Articular chondrocyte of knee joint (primary cell): ENCODE data around the gene DIP2A. TPM values are rescaled to one million over a fixed set of nuclear protein-coding genes. Genes with fewer than 3 reads are reported as not detected.

Experiments used
- small RNA-seq: library from RNA; depleted of rRNA; stranded (forward); fragments of <200 nt; gene quantifications from one replicate; pipeline ENCODE3, GENCODE V24; 2012
- total RNA-seq: library from RNA; depleted of rRNA; stranded (reverse); fragments of >200 nt; gene quantifications from 2 replicates; pipeline ENCODE4 v1.2.3, GENCODE V29; 2012

The DIP2A gene, protein sequence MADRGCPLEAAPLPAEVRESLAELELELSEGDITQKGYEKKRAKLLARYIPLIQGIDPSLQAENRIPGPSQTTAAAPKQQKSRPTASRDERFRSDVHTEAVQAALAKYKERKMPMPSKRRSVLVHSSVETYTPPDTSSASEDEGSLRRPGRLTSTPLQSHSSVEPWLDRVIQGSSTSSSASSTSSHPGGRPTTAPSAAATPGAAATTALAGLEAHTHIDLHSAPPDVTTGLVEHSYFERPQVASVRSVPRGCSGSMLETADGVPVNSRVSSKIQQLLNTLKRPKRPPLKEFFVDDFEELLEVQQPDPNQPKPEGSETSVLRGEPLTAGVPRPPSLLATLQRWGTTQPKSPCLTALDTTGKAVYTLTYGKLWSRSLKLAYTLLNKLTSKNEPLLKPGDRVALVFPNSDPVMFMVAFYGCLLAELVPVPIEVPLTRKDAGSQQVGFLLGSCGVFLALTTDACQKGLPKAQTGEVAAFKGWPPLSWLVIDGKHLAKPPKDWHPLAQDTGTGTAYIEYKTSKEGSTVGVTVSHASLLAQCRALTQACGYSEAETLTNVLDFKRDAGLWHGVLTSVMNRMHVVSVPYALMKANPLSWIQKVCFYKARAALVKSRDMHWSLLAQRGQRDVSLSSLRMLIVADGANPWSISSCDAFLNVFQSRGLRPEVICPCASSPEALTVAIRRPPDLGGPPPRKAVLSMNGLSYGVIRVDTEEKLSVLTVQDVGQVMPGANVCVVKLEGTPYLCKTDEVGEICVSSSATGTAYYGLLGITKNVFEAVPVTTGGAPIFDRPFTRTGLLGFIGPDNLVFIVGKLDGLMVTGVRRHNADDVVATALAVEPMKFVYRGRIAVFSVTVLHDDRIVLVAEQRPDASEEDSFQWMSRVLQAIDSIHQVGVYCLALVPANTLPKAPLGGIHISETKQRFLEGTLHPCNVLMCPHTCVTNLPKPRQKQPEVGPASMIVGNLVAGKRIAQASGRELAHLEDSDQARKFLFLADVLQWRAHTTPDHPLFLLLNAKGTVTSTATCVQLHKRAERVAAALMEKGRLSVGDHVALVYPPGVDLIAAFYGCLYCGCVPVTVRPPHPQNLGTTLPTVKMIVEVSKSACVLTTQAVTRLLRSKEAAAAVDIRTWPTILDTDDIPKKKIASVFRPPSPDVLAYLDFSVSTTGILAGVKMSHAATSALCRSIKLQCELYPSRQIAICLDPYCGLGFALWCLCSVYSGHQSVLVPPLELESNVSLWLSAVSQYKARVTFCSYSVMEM (N-terminal part only)
- total RNA-seq: 29.8 and 30.8 TPM in 2 replicates

DNA sequence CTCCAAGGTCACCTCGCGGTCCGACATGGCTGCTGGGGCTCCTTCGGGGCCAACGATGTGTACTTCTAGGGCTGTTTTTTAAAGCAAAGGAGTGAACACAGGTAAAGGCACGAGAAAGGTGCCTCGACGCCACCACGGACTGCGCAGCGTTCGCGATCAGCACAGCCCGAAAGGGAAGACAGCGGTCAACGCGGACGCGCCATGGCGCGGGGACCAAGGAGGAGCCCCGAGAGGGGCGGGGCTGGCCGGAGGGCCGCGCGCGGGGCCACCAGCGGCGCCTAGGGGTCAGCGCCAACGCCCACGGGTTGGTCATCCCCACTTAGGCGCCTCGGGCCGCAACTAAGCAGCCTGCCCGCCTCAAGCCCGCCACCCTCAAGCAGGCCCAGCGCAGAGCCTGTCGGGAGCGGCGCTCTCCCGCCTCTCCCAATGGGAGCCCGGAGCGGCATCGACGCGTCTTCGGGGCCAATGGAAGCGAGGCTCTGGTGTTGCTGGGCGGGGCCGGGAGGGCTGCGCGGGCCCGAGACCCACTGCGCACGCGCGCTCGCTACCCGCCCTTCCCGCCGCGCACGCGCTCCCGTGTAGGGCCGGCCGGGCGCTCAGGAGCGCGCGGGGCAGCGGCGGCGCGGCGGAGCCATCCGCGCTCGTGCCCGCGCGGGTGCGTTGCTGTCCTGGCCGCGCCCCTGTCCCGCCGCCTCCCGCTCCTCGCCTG, at the start of gene DIP2A:
Gene DIP2A, plus strand, starts transcription at position 577 of the 709 bp plus-strand sequence. CDS start 241 bp downstream, outside the sequence.

DNA sequence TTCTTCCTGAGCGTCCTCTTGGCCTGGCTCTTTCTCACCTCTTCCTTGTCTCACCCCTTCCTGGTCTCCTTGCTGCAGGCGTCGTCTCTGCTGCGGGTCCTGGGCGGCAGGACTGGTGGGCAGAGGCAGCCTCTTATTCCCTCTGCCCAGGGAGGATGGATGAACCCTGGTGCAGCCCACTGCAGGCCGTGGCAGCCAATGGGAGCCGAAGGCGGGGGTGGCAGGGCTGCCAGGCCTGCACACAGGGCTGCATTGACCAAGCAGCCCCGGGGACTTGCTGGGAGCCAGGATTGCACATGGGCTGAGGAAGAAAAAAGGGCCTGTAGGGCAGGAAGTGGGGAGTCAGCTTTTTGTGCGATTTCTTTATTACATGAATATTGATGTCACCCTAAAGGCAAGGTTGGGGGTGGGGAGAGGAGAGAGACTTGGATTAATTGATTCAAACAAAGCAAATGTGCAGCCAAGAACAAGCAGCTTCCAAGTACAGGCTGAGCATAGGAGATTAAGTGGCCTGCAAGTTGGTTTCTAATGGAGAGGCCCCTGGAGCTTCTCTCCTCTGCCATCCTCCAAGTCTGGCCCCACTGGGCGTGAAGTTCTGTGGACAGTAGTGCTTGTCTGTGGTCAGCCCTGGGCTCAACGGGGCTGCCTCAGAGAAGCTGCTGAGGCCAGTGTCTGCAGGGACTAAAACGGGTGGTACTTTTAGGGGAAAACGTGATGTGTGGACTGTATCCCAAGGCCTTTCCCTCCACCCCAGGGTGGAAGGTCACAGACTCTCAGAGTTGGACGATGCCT, 146.5 kb downstream of the DIP2A start, which contains the start of gene S100B:
Gene S100B, minus strand, starts transcription at position 108 of the 792 bp plus-strand sequence. CDS start 2,667 bp downstream, outside the sequence.

Small RNAs within 50 kb of the gene (small RNA-seq; reads per million reads assigned to genes)
- not detected for gene RNU6-396P

Other genes with a start within 250 kb of the DIP2A start
- 53.6 and 59.7 TPM in 2 replicates for gene LSS, start 230.1 kb upstream of the DIP2A start, total RNA-seq
- gene MCM3AP, start 173.3 kb upstream of the DIP2A start, total RNA-seq: 71.5 and 72.8 TPM in 2 replicates
- 14.8 and 18.8 TPM in 2 replicates for gene YBEY, start 172.5 kb upstream of the DIP2A start, total RNA-seq
- gene C21orf58, start 135.0 kb upstream of the DIP2A start, total RNA-seq: 2.9 and 3.8 TPM in 2 replicates
- 22.7 and 29.5 TPM in 2 replicates for gene PCNT, start 134.7 kb upstream of the DIP2A start, total RNA-seq
- gene S100B, start 146.2 kb downstream of the DIP2A start, total RNA-seq: 8.5 and 28.0 TPM in 2 replicates
- gene PRMT2, start 176.8 kb downstream of the DIP2A start, total RNA-seq: 93.8 and 103 TPM in 2 replicates